Skeletal muscle tissue (tissue), 4 donors: ENCODE measurements around the gene MCTP1. TPM values are rescaled to one million over a fixed set of nuclear protein-coding genes. Genes with fewer than 3 reads are reported as not detected.

Experiments
- H3K27ac ChIP-seq: one replicate; pipeline ENCODE4 v1.7.0; 2013; ENCODE audit warnings: mild to moderate bottlenecking, low read depth, low read length, inconsistent platforms
- H3K27me3 ChIP-seq, 3 donors: one replicate each; pipeline ENCODE4 v1.7.0; 2013; ENCODE audit warnings: low read length in 3 of 3; ENCODE audit not compliant: control insufficient read depth in 3 of 3, insufficient read depth in 3 of 3
- H3K36me3 ChIP-seq, 3 donors: one replicate each; pipeline ENCODE4 v1.7.0; 2013; ENCODE audit warnings: low read length in 3 of 3; ENCODE audit not compliant: control insufficient read depth in 3 of 3, insufficient read depth in 3 of 3
- H3K4me1 ChIP-seq, 3 donors: one replicate each; pipeline ENCODE4 v1.7.0; 2013; ENCODE audit warnings: low read length in 3 of 3, mild to moderate bottlenecking in 3 of 3; ENCODE audit not compliant: control insufficient read depth in 3 of 3, insufficient read depth in 3 of 3
- H3K4me3 ChIP-seq, 3 donors: one replicate each; pipeline ENCODE4 v1.7.0; 2013; ENCODE audit warnings: low read length in 3 of 3
- H3K9ac ChIP-seq, 3 donors: one replicate each; pipeline ENCODE4 v1.7.0; 2013; ENCODE audit warnings: low read length in 3 of 3, mild to moderate bottlenecking in 3 of 3, moderate library complexity in 2 of 3, low read depth in 1 of 3
- H3K9me3 ChIP-seq, 3 donors: one replicate each; pipeline ENCODE4 v1.7.0; 2013; ENCODE audit warnings: low read length in 3 of 3; ENCODE audit not compliant: control insufficient read depth in 3 of 3
- total RNA-seq: library from RNA; depleted of rRNA; stranded (reverse); fragments of >200 nt; gene quantifications from one replicate; pipeline ENCODE4 v1.2.3, GENCODE V29; 2014
- donor health status: Osteomylitis.

The MCTP1 gene
- total RNA-seq, 1 donor from 2014 or later, result 20.4 TPM

DNA sequence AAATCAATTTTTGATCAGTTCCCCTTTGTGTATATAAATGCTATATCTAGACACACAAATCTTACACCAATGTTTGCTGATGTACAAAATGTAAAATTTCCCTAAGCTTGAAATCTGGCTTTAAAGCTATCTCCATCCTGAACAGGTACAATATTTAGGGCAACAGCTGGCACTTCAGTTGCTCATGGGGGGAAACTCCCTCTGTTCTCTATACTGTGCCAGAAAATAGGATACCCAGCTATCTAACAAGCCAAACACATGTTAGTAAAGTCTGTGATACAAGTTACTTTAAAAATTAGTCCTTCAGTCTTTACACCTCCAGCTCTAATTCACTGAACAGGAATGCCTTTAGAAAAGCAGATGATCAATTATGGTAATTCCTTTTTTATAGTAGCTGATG lies 474.6 kb downstream of the MCTP1 start:
- no peaks in the 10 kb centered on the region for H3K36me3 ChIP-seq

DNA sequence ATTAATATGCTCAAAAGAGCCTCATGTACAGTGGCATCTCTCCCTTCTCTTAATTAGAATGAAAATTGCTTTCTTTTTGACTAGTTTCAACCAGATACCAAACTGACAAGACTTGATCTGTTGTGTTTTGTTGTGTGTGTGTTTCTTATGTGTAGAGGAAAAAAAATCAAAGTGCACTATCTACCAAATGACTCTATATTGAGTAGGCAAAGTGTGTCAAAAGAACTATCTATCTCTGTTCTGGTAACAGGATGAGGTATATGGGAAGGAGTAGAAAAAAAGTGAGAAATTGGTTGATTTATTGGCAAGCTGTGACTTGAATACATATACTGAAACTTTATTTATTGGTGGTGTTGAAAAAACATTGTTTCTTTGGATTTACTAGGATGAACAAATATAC lies 476.4 kb downstream of the MCTP1 start:
- no peak overlapping the region for H3K4me3 ChIP-seq
- no peaks in the 10 kb centered on the region for H3K4me1 ChIP-seq
- no peak overlapping the region for H3K27ac ChIP-seq
- no peaks in the 10 kb centered on the region for H3K9me3 ChIP-seq
- H3K36me3 ChIP-seq, result no peaks in the 10 kb centered on the region
- H3K27me3 ChIP-seq, result no peaks in the 10 kb centered on the region
- no peak overlapping the region for H3K9ac ChIP-seq

More for the DNA sequence above, 474.6 kb downstream of the MCTP1 start:
- H3K9ac ChIP-seq, result no peak overlapping the region
- no peak overlapping the region for H3K4me3 ChIP-seq
- no peaks in the 10 kb centered on the region for H3K4me1 ChIP-seq
- no peak overlapping the region for H3K27ac ChIP-seq
- H3K9me3 ChIP-seq, result no peaks in the 10 kb centered on the region
- H3K27me3 ChIP-seq, result no peaks in the 10 kb centered on the region

DNA sequence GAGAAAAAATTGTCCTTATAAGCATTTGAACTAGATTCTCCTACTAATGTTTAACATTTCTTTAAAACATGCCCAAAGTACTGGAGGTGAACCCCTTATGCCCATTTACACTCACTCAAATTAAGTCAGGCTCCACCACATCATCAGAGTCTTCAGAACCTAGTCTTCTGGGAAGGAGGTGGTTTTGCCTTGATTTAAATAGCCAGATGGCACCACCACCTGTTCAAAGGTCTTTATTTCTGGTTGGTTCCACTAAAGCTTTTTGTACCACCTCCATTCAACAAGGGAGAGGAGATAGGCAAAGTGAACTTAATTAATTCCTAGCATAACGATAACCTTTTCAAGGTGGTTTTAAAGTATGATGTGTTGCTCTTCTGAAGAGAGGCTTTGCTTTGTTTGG lies 476.9 kb downstream of the MCTP1 start:
- Histone ChIP-seq H3K9ac (no peak overlapping the region), H3K27me3 (no peaks in the 10 kb centered on the region), H3K4me3 (no peak overlapping the region), H3K4me1 (no peaks in the 10 kb centered on the region), H3K36me3 (no peaks in the 10 kb centered on the region), H3K27ac (no peak overlapping the region), H3K9me3 (no peaks in the 10 kb centered on the region)

DNA sequence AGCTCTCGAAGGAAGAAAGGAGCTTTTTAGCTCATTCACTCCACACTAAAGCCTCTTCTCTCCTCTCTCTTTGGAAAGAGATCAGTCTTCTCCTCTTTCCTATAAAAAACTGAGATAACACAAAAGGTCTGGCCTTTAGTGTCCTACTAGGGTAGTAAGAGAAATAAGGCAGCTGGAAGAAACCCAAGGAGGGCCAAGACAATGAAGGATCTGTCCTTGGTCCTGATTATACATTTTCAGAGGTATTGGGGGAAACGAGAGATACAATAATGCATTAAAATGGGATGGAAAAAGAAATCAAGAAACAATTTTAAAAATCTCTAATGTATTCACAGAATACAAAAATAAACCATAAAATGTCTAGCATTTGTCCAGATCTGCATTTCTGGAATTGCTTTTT lies 482.4 kb downstream of the MCTP1 start:
- no peak overlapping the region for H3K27ac ChIP-seq
- H3K4me3 ChIP-seq, result no peak overlapping the region
- H3K9ac ChIP-seq, result no peak overlapping the region
- H3K4me1 ChIP-seq, result no peaks in the 10 kb centered on the region
- H3K36me3 ChIP-seq, result no peaks in the 10 kb centered on the region
- peaks cover 0 to 3% (median 0%) of the 10 kb centered on the region in 3 donors for H3K27me3 ChIP-seq
- no peaks in the 10 kb centered on the region for H3K9me3 ChIP-seq

DNA sequence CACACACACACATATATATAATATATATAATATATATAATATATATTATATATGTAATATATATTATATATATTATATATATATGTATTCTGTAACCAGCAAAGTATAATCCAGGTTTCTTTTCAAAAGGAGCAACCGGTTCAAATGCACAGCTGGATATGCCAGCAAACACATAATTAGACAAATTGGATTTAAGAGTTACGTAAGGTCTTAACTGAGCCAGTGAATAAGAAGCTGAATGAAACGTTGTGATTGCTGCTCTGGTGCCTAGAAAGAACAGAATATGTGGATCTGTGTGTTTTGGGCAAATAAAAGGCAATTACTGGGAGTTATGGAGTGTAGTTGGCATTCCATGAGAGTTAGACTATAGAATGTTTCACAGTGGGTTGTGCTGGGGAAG lies 488.3 kb downstream of the MCTP1 start:
- H3K4me1 ChIP-seq, result no peaks in the 10 kb centered on the region
- no peak overlapping the region for H3K4me3 ChIP-seq
- H3K27ac ChIP-seq, result no peak overlapping the region
- no peaks in the 10 kb centered on the region for H3K36me3 ChIP-seq
- H3K27me3 ChIP-seq, result peaks cover 0 to 1% (median 0%) of the 10 kb centered on the region in 3 donors
- no peak overlapping the region for H3K9ac ChIP-seq
- no peaks in the 10 kb centered on the region for H3K9me3 ChIP-seq

DNA sequence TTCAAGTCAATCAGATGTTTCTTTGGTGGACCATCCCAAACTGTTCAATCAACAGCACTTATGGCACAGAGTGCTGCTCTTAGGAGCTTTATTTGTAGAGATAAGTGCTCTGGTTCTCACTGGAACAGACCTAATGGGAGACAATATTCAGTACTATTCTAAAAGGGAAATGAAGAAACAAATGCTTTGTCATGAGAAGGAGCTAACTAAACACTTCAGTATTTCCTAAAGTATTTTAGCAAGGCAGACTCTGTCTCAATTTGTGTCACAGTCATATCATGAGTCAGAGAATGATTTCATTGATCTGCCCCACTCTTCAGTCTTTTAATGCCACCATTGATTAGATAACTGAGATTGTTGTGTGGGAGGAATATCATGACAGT lies 491.1 kb downstream of the MCTP1 start:
- no peaks in the 10 kb centered on the region for H3K36me3 ChIP-seq
- H3K9ac ChIP-seq, result no peak overlapping the region
- H3K27me3 ChIP-seq, result no peaks in the 10 kb centered on the region
- H3K9me3 ChIP-seq, result no peaks in the 10 kb centered on the region
- no peak overlapping the region for H3K27ac ChIP-seq
- H3K4me1 ChIP-seq, result no peaks in the 10 kb centered on the region
- H3K4me3 ChIP-seq, result no peak overlapping the region

DNA sequence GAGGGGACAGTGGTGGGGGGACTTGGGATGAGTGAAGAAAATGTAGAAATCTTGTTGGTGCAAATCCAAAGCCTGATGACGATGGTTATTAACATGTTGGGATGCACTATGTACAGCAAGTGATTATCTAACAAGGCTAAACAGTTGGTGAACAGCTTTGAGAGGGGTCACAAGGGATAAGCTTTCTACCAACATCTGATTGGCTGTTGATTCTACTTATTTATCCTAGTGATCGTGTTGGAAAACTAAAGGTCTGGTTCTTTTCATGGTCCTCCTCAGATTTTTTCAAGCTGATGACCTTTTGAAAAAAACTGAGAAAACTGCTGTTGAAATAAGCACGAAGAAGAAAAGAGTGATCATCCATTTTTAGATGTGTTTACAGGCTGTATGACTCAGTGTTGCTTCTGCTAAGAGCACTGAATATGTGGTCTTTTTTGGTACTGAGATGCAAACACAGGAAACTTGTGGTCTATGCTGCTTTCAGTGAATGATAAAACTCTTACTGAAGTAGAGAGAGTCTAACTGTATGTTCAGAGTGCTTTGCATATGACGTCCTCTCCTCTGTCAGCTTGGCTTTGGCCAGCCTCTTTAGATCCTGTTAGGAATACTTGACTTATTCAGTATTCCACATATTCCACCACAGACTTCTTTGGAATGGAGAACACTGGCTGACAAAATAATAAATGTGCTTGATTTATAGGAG lies 491.6 kb downstream of the MCTP1 start:
- no peak overlapping the region for H3K9ac ChIP-seq
- H3K27ac ChIP-seq, result no peak overlapping the region
- H3K4me1 ChIP-seq, result no peaks in the 10 kb centered on the region

DNA sequence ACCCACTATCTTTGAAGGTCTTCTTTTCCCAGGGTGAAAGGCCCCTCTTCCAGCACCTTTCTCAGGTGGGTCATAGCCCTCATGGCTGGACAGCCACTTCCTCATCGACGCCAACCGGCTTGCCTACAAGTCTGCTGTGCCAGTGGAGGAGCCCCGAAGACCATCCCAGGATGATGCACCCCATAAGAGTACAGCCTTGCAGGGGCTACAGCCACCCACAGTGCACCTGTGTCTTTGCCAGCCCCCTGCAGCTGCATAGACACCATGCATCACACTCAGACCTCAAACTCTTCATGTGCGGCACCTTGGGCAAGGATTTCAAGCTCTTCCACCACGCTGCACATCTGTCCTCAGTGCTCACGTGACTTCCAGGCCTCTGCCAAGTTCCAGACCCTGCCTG lies 493.1 kb downstream of the MCTP1 start:
- no peaks in the 10 kb centered on the region for H3K9me3 ChIP-seq
- H3K4me1 ChIP-seq, result no peaks in the 10 kb centered on the region
- no peak overlapping the region for H3K9ac ChIP-seq
- H3K27ac ChIP-seq, result no peak overlapping the region
- H3K36me3 ChIP-seq, result no peaks in the 10 kb centered on the region
- H3K4me3 ChIP-seq, result no peak overlapping the region
- H3K27me3 ChIP-seq, result no peaks in the 10 kb centered on the region

More for the DNA sequence above, 491.6 kb downstream of the MCTP1 start:
- H3K36me3 ChIP-seq, result no peaks in the 10 kb centered on the region
- no peak overlapping the region for H3K4me3 ChIP-seq
- H3K27me3 ChIP-seq, result no peaks in the 10 kb centered on the region
- H3K9me3 ChIP-seq, result no peaks in the 10 kb centered on the region

DNA sequence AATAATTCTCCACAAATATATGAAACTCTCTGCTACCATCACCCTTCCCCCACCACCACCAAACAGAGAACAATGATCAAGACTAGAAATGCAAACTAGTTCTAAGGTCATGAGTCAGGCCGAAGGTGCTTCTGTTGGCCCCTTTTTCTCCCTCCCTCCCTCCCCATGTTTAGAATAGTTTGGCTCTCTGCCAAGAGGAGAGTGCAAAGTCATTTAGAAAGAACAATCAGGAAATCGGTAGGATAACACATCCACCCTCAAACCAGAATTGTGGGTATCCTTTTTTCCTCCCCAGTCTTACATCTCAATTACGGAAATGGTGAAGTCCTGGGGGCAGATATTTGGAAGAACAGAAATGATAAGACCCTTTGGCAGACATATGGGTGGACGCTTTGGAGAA lies 496.4 kb downstream of the MCTP1 start:
- Histone ChIP-seq H3K36me3 (no peaks in the 10 kb centered on the region), H3K4me3 (no peak overlapping the region), H3K27me3 (no peaks in the 10 kb centered on the region), H3K4me1 (no peaks in the 10 kb centered on the region), H3K9me3 (no peaks in the 10 kb centered on the region), H3K27ac (no peak overlapping the region), H3K9ac (no peak overlapping the region)

DNA sequence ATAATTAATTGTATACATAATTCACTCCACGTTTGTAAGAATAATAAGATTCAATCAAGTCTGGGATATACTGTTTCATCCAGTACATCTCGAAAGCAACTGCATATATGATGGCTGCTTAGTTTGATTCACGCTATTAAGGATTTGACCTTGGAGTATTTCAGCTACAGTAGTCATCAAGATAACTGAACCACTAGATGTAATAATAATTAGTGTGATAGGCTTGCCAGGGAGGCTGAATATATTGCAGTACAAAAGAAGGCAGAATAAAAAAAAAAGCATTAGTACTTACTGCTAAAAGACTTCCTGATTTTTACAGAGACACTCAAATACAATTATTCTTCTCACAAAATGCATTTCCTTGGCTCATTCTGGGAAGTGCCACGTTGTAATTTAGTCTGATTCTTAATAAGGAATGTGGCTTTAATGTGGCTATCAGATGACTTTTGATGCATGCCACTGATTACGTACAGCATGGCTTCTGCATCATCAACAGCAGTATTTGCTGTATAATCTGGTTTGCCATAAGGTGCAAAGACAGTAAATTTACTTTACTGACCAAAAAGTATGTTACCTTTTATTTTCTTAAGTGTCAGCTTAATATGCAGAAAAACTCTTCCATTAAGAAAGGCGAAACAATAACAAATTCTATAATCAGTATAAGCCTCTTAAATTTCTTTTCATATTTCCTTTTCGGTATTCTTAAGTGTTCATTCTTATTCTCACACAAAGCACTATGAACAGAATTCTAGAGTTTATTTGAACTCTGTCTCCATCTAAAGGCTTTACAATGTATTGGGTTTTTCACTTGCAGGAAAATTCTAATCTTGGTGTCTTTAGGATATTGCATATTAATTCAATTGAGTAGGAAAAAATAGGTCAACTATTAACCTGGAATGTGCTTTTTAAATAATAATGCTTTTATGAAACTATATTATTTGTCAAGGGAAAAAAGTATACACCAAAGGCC lies 500.1 kb downstream of the MCTP1 start:
- H3K36me3 ChIP-seq, result no peaks in the 10 kb centered on the region
- no peaks in the 10 kb centered on the region for H3K9me3 ChIP-seq
- no peak overlapping the region for H3K9ac ChIP-seq
- no peaks in the 10 kb centered on the region for H3K4me1 ChIP-seq
- no peak overlapping the region for H3K4me3 ChIP-seq
- H3K27me3 ChIP-seq, result no peaks in the 10 kb centered on the region
- H3K27ac ChIP-seq, result no peak overlapping the region
